Activated gamma-delta T cell (primary cell): ENCODE results near the gene PRELID2.
"Not testable (repeated sequence)": the region's sequence is repeated elsewhere in the genome, so short reads cannot be mapped to it uniquely, and the experiment has no call there.

Experiments used
- DNase-seq: peaks from one replicate; lab custom pipeline; 2025; lab: John Stamatoyannopoulos, UW
- total RNA-seq, 2 donors: gene quantifications; one replicate each; lab custom pipeline; 2026; lab: John Stamatoyannopoulos, UW

Gene PRELID2
- 1.0 to 2.7 reads per million in 2 donors for total RNA-seq

DNA sequence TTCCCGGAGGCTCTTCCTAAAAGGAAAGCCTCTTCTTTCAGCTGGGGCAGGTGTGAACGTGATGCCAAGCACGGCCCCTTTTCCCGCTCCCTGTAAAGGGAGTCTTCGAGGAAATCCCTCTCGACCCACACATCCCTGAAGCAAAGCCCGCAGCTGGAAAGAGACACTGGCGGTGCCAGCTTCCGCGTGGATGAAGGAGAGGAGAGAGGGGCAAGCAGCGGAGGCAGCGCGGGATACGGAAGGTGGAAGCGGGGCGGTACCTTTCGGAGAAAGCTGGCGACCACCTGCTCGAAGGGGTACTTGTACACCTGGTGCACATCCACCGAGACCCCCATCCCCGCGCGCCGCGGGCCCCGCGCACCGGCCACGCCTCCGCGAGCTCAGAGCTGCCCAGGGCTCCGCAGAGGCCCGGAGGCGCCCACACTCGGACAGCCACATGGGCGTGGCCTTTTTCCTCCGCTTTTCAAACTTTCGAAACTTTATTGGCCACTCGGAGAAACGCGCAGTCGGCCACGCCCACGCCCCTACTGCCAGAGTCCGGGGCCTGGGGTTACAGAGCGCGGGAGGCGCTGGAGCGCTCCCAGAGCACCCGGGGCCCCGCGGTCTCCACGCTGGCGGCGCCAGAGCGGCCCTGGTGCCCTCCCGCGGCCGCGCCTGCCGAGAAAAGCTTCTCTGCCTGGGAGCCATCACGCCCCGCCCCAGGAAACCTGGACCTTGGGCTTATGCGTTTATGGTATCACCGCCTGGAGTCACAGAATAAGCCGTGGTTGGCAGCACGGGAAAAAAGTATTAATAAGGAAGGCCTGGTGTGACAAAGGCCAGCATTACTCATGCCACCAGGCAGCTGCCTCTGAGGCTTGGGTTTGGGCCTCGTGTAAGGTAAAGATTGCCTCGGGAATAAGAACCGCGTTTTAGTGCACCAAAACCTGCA lies at the start of gene PRELID2:
Gene PRELID2, minus strand, starts transcription at position 426 of the 931 bp plus-strand sequence. Its CDS starts 91 bp downstream, at position 335.
- DNase-seq, result no peak

DNA sequence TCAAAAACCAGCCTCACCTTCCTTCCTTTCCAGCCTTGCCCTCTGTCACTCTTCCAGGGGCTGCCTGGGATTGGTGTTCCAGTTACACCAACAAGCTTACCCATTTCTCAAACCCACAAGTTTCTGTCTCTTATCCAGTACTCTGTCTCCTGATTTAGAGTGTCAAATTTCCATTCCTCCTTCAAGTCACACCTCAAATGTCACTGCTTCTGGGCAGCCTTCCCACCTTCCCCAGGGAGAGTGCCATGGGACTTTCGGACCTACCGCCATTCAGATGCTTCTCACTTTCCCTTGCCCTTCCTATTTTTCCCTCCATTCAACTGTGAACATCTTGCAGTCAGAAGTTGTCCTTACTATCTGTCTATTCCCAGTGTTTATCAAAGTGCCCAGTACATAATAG lies 39.6 kb upstream of the PRELID2 start:
- no peak for DNase-seq

DNA sequence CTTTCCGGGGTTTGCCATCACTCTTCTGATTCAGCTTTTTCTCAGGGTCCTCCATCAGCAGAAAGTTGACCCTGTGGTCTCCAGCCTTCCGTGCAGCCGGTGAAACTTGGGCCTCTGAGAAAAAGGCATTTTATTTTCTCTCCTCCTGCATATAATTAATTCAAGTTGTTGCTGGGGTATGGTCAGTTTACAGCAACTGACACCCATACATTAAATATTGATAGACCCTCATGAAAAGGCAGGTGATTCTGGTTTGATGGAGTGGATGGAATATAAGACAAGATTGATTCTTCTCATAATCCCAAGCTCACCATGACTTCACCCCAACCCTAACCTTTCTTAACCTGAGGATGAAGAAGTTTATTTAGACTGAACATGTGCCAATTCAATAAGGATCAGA lies 37.8 kb upstream of the PRELID2 start, which contains the start of gene GRXCR2:
Gene GRXCR2, minus strand, starts transcription at position 101 of the 400 bp plus-strand sequence. Its CDS starts 46 bp downstream, at position 55.
- no peak for DNase-seq

GRCh38 chr5:145872486-145872885 lies 37.3 kb upstream of the PRELID2 start:
- DNase-seq, result no peak

- DNase-seq, result no peak
Observed at GRCh38 chr5:145869753-145870152, 34.6 kb upstream of the PRELID2 start.

DNA sequence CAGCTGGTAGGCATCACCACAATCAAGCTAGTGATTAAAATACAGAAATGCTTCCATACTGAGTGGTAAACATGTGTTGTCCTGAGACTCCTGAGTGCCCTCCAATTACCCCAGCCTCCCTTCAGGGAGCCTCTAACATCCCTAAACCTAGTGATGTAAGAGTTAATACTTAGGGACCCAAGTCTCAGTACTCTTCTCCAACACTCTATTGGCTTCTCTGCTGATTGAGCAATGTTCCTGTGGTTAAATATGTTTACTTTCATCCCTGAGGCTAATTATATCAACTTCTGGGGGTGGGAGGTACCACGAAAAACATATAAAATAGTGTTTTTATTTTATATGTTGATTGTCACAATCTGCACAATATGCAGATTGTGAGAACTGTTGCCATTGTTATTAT lies 32.7 kb upstream of the PRELID2 start:
- DNase-seq, result no peak

DNA sequence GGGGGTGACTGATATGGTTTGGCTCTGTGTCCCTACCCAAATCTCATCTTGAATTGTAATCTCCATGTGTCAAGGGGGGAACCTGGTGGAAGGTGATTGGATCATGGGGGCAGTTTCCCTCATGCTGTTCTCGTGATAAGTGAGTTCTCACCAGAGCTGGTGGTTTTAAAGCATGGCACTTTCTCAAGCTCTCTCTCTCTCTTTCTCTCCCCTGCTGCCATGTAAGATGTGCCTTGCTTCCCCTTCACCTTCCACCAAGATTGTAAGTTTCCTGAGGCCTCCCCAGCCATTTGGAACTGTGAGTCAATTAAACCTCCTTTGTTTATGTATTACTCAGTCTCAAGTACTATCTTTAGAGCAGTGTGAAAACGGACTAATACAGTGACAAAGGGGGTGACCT lies 29.3 kb upstream of the PRELID2 start:
- DNase-seq, result not testable (repeated sequence)

DNA sequence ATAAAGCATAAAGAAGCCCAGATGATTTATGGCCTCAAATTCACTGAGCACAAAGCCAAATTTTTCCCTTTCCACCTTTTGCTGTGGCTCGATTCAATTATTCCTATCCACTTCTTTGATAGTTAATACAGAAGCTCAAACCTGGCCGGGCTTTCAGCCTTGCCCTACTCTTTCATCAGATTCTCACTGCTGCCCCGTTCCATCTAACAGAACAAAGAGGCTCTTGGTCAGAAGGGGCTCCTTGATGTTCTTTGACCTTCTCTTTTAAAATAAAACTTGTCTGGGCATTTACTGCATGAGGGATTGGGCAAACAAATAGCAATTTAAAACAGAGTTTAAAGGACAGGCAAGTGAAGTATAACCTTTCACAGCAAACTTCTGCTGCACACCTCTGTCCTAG lies 27.9 kb upstream of the PRELID2 start:
- no peak for DNase-seq

GRCh38 chr5:145859897-145860296 lies 24.8 kb upstream of the PRELID2 start:
- DNase-seq, result no peak

GRCh38 chr5:145859453-145859852 lies 24.3 kb upstream of the PRELID2 start:
- DNase-seq, result no peak

- DNase-seq, result no peak
Observed at GRCh38 chr5:145858959-145859358, 23.8 kb upstream of the PRELID2 start.

- DNase-seq, result no peak
Observed at GRCh38 chr5:145856285-145856818, 21.2 kb upstream of the PRELID2 start.

GRCh38 chr5:145855763-145856267 lies 20.7 kb upstream of the PRELID2 start:
- no peak for DNase-seq

DNA sequence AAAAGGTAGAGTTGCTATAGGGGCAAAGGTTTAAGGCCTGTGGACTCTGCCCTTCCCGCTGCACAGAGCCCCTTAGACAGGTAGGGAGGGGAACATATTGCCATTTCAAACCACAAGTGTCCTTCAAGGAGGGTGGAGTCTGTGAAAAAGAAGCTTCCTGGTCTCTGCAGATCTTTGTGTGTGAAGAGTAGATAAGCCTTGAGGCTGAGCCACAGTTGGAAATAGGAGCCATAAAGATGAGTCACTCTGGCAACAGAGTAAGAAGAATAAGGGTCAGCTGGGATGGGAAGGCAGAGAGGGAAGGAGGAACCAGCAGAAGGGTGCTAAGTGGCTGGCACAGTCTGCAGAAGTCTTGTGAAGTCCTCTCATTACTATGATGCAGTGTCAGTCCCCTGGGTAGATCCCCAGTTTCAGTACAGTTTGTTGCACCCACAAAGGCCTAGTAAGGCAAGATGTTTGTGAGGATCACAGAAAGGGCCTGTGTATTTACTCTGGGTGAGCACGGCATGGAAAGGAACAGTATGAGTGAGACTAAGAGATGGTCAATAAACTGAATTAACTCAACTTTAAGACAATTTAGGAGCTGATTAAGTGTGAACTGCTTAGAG lies 19.6 kb upstream of the PRELID2 start:
- DNase-seq, result no peak

DNA sequence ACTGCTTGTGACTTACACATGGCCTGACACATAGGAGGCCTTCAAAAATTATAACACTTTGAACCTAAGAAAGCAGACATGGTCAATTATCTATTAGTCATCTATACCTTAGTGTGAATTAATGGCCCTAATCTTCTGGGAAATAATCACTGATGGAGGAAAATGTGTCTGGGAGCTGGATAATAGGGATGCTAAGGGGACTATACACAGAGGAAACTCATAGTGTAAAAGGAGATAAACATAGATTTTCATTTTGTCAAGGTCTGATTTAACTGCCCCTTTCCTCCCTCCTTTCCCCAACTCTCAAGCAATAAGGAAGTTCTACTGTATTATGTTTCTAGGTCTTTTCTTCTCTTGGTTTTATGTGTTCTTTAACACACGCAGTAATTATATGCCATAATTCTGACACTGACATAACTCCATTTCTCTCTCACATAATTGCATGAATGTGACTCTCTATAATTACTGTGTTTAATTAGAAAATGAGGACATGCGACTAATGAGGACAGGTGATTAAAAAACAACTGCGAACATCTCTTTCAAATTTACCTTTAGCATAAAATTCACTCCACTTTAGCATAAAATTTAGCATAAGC lies 18.7 kb upstream of the PRELID2 start:
- no peak for DNase-seq

DNA sequence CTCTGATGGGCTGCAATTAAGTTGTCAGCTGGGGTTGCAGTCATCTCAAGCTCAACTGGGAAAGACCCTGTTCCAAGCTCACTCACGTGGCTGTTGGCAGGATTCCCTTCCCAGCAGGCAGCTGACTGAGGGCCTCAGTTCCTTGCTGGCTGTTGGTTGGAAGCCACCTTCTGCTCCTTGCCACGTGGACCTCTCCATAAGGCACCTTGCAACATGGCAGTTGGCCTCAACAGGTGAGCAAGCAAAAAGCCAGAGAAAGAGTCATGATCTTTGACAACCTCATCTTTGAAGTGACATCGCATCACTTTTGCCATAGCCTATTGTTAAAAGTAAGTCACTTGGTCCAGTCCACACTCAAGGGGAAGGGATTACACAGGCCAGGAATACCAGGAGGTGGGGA lies 17.8 kb upstream of the PRELID2 start:
- no peak for DNase-seq

DNA sequence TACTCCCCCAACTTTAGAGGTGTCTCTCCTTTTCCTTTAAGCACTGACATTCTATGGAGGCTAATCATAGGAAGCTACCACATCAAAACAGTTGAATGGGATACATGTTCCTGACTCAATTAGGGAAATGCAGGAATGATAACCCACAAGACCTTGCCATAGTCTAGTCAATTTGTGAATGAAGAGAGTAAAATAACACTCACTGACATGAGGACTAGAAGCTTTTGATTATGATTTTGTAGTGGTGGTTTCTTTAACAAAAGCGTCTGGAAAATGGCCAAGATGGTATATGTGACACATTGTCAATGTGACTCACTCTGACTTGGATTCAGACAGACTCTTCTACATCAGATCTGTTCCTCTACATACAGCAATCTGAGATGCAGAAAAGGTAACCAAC lies 13.7 kb upstream of the PRELID2 start:
- DNase-seq, result no peak

DNA sequence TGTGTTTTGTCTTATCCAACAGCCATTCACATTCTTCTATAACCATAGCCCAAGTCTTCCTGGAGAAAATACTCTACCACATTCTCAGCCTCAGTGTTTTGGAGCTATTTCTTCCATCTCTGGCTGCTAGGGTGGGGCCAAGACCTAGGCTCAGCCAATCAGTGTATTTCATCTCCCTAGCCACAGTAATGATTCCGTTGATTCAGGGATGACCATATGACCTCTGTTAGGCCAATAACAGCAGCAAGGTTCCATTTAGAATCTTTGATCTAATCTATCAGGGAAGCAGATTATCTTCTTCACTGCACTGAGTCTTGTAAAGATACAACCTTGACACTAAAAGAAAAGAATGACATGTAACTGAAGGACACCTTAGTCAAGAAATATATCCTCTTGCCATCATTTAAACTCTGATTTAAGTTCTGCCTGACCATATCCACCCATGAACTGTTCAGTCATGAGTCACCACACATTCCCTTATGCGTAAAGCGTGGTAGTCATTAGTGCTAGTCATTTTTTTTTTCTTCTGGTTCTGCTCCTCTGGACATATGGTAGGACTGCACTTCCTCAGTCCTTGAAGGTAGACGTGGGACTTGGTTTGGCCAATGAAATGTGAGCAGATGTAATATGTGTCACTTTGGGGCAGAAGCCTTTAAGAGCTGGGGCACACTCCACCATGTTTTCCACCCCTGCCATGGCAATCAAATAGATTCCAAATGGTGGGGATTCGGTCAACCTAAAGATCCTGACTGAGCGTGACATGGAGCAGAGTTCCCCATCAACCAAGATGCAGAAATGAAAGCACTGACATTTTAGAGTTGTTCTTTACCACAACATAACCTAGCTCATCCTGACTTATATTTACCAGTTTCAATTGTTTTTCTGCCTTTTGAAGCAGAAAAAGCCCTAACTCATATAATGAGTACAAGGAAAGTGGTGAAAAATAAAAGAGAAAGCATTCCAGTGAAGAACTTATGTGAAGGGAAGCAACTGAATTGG lies 12.7 kb upstream of the PRELID2 start:
- DNase-seq, result no peak

DNA sequence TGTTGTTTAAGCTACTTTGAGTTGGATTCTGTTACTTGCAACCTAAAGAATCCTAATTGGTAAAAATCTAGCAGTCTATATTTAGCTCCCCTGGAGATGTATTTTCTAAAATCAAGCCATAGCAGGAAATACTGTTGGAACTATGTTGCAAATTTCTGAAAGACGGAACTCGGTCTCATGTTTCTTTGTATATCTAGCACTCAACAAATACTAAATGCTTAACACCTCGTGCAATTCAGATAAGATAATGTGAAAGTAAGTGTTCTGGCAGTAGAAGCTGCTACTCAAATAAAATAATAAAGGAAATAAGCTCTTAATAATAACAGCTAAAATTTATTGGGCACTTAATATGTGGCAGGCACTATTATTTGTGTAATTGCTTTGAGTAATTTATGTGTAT lies 10.9 kb upstream of the PRELID2 start:
- DNase-seq, result no peak

DNA sequence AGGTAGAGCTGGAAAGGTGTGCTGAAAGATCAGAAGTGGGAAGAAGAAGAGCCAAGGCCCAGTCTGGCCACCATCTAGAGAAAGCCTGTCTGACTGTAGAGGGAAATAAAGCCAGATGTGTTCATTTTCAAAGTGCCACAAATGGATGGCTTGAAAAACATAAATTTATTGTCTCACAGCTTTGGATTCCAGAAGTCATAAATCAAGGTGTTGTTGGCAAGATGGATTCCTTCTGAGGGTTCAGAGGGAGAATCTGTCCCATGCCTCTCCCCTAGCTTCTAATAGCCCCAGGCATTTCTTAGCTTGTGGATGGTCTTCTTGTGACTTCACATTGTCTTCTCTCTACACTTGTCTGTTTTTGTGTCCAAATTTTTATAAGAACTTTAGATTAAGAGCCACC lies 6.2 kb upstream of the PRELID2 start:
- DNase-seq, result no peak
